T1000 (cell line): ENCODE measurements around the gene FBLN2.

ENCODE experiments used
- DNase-seq: peaks from one replicate; lab custom pipeline; 2025; ENCODE audit warnings: mixed read lengths; lab: John Stamatoyannopoulos, UW

The FBLN2 gene

GRCh38 chr3:13532085-13532484 lies 16.8 kb upstream of the FBLN2 start:
- no peak for DNase-seq

- DNase-seq = no peak
Measured at GRCh38 chr3:13532631-13533030, 16.3 kb upstream of the FBLN2 start.

DNA sequence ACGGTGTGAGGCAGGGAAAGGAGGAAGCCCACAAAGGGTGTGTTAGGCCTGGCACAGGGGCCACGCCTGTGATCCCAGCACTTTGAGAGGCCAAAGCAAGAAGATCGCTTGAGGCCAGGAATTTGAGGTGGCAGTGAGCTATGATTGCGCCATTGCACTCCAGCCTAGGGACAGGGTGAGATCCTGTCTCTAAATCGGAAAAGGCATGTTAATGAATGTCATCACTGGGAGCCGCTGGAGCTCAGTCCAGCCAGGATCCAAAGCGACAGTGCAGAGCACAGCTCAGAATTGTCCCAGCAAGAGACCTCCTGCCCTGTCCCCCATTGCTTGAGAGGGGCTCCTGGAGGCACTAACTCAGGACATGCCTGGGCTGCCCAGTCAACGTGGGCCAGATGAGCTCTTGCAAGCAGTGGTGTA lies 15.0 kb upstream of the FBLN2 start:
- no peak for DNase-seq

GRCh38 chr3:13535526-13535875 lies 13.4 kb upstream of the FBLN2 start:
- DNase-seq = no peak

DNA sequence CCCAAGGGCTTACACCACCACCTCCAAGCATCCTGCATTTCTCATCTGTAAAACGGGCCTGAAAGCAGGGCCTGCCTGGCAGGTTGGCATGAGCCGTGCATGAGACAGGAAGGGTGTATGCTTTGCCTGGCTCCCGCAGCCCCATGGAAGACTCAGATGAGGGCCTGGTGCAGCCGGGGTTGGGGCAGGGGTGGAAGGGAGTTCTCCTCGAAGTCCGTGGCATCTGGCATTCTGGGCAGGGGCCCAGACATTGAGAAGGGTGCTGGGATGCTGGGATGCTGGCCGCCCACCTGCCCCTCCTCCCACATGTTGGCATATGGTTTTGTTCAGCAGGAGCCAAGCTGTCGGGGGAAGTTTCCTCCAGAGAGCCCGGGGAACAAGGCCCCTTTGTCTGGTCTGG lies 13.0 kb upstream of the FBLN2 start:
- DNase-seq = no peak

- no peak for DNase-seq
Measured at GRCh38 chr3:13536432-13536831, 12.5 kb upstream of the FBLN2 start.

- no peak for DNase-seq
Measured at GRCh38 chr3:13536832-13537231, 12.1 kb upstream of the FBLN2 start.

DNA sequence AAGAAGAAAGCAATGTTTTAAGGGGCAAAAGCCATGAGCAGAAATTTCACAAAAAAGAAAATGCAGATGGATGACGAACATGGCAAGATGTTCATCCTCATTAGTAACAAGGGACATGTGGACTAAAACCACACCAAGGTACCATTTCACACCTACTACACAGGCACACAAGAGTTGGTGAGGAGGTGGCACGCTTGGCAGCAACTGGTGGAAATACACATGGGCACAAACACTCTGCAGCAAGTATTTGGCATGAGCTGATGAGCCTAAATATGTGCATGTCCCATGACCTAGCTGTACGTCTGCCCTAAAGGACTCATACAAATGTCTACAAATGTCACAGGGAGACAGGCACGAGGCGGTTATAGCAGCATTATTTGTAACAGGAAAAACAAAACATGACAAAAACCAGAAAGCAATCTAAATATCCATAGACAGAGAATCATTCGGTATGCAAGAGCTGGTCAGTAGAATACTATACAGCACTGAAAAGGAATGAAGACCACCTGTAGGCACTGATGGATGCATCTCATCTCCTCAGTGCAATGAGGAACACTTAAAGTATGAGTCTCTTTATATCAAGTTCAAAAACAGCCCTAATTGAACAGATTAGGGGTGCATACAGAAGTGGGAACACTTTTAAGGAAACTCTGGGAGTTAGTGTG lies 11.5 kb upstream of the FBLN2 start:
- DNase-seq = no peak

- peak; percentile 85 for DNase-seq
Measured at GRCh38 chr3:13537909-13538296, 11.0 kb upstream of the FBLN2 start.

DNA sequence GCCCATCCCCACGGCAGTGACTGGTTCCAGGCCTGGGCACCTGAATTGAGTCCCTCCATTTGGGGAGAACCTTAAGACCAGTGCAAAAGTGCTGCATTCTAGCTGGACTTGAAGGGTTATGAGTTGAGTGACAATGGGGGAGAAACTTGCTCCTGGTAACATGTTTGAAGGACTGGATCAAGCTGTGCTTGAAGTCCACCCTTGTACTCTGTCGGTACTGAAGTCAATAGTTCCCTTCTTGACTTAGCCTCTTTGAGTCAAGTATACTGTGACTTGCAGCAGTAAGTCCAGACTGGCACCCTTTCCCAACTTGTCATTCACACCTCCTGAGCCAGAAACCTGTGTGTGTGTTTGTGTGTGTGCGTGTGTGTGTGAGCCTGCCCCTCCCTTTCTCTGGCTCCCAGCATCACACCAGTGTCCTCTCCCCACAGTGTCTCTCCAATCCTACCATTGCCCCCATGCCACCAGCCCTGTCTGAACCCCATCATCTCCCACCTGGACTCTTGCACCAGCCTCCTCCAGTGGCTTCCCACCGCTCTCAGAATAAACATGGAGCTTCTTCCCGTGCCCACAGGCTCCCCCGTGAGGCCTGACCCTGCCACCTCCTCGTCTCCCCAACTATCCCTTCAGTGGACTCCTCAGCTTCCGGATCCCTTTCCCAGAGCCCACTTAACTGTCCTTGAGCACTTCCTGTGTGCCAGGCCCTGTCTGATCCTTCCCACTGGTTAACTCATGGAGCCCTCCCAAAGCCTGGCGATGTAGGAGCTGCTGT lies 10.2 kb upstream of the FBLN2 start:
- no peak for DNase-seq

DNA sequence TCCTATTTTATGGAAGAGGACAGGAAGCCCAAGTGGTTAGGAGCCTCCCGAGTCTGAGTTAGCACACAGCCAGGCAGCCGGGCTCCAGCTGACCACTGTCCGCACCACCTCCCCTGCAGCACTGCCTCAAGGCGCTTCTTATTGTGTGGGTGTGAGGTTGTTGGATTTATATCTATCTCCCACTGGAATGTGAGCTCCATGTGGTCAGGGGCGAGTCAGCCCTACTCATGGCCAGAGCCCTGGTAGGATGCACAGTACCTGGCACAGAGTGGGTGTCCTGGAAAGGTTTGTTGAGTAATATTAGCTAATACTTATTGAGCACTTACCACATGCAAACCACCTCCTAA lies 9.7 kb upstream of the FBLN2 start:
- DNase-seq = peak; percentile 36

GRCh38 chr3:13539671-13540070 lies 9.3 kb upstream of the FBLN2 start:
- DNase-seq = no peak

DNA sequence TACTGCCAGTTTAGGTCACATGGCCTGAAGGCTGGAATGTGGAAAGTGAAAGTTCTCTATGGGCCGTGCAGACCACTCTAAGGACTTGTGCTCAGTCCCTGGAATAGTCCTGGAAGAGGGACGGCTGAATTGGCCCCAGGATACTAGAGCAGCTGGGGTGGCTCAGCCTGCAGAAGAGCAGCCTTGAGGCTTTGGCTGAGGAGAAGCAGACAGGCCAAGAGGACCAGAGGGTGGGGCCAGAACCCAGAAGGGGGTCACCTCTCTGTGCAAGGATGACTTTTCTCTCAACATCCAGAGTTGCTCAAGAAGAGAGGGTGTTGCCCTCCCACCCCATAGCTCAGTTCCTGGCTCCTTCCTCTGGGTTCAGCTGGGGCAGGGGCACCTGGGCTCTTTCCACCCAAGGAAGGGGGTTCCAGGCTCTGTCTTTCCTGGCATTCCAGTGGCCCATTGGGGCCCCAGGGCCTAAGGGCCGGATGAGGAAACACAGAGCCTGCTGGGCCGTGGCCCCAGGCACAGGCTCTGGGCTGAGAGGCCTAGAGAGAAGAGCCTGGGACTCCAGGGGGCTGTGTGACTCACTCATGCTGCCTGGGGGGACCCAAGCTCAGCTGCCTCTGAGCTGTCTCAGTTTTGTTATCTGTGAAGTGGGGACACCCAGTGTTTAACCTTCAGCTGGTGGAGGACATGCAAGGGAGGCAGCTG lies 8.5 kb upstream of the FBLN2 start:
- no peak for DNase-seq

- no peak for DNase-seq
Measured at GRCh38 chr3:13541691-13542090, 7.2 kb upstream of the FBLN2 start.

- no peak for DNase-seq
Measured at GRCh38 chr3:13542142-13542541, 6.8 kb upstream of the FBLN2 start.

DNA sequence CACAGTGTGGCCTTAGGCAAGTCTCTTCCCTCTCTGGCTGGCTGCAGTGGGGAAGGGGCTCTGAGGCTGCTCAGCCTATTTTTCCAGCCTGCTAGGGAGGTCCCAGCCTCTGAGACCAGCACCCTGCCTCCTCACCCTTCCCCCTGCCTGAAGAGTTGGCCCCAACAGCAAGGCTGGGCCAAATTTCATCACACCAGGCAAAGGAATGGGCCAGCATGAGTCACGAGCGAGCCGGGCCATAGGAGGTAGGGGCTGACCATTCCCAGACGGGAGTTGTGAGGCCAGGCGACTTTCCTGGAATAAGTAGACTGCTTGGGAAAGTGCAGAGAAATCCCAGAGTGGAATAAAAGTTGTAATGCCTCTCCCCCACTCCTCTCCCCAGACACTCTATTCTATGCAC lies 5.7 kb upstream of the FBLN2 start:
- DNase-seq = peak; percentile 46

GRCh38 chr3:13544293-13544831 lies 4.6 kb upstream of the FBLN2 start:
- peak; percentile 57 for DNase-seq

GRCh38 chr3:13544951-13545651 lies 3.8 kb upstream of the FBLN2 start:
- no peak for DNase-seq

- no peak for DNase-seq
Measured at GRCh38 chr3:13545952-13546454, 2.9 kb upstream of the FBLN2 start.

- no peak for DNase-seq
Measured at GRCh38 chr3:13546667-13547171, 2.2 kb upstream of the FBLN2 start.

GRCh38 chr3:13547591-13548371 lies 1.1 kb upstream of the FBLN2 start:
- DNase-seq = peak; percentile 17
